ENCODE results near the gene CACYBP. TPM values are rescaled to one million over a fixed set of nuclear protein-coding genes. Genes with fewer than 3 reads are reported as not detected.
A peak's percentile ranks its signal among the peaks of the same experiment; 100 is the strongest.

CACYBP gene
- total RNA-seq, 4 donors from 2014 or later: 65.9 to 104 (median 83.4) TPM

DNA sequence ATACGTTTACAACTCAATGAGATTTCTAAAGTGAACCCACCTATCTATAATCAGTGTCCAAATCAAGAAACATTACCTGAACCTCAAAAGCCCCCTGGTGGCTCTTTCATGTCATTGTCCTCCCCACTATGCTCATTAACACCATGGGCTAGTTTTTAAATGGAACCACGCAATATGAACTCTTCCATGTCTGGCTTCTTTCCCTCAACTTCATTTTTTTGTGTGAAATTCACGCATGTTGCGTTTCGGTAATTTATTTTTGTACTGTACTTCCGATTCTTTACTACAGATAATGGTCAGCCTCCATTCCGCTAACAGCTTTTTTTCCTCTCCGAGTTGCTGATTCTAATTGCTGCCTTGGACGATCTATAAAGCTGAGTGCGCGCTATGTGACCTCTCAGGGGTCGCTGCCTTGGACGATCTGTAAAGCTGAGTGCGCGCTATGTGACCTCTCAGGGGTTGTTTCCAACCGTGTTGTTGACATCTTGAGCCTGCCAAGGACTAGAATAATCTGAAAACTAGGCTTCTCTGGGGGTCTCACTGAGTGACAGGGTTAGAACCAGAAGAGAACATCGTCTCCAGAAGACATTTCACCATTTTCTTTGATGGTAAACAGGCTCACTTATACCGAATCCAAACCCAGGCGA, 1.1 kb upstream of the CACYBP start:
- no peaks in the 10 kb centered on the region for H3K27me3 ChIP-seq
- intact Hi-C loops (cut with DNase I; ENCODE audit: low total_unique reads): no loop called here
- peak overlapping the region; percentile 60 to 95 for H3K4me3 ChIP-seq
- peaks cover 0 to 7% of the 10 kb centered on the region in 2 donors for H3K4me1 ChIP-seq
- TF ChIP-seq, protein P1, sequence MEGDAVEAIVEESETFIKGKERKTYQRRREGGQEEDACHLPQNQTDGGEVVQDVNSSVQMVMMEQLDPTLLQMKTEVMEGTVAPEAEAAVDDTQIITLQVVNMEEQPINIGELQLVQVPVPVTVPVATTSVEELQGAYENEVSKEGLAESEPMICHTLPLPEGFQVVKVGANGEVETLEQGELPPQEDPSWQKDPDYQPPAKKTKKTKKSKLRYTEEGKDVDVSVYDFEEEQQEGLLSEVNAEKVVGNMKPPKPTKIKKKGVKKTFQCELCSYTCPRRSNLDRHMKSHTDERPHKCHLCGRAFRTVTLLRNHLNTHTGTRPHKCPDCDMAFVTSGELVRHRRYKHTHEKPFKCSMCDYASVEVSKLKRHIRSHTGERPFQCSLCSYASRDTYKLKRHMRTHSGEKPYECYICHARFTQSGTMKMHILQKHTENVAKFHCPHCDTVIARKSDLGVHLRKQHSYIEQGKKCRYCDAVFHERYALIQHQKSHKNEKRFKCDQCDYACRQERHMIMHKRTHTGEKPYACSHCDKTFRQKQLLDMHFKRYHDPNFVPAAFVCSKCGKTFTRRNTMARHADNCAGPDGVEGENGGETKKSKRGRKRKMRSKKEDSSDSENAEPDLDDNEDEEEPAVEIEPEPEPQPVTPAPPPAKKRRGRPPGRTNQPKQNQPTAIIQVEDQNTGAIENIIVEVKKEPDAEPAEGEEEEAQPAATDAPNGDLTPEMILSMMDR (IDR thresholded peaks at IDR 0.05): peak; percentile 48 to 74 (median 62)
- TF ChIP-seq POLR2A (IDR thresholded peaks at IDR 0.05): no peak
- H3K9me3 ChIP-seq: no peaks in the 10 kb centered on the region
- DNase-seq: peak; percentile 25 to 43
- H3K36me3 ChIP-seq: no peaks in the 10 kb centered on the region
- H3K27ac ChIP-seq: peak overlapping the region; percentile 99 to 100

DNA sequence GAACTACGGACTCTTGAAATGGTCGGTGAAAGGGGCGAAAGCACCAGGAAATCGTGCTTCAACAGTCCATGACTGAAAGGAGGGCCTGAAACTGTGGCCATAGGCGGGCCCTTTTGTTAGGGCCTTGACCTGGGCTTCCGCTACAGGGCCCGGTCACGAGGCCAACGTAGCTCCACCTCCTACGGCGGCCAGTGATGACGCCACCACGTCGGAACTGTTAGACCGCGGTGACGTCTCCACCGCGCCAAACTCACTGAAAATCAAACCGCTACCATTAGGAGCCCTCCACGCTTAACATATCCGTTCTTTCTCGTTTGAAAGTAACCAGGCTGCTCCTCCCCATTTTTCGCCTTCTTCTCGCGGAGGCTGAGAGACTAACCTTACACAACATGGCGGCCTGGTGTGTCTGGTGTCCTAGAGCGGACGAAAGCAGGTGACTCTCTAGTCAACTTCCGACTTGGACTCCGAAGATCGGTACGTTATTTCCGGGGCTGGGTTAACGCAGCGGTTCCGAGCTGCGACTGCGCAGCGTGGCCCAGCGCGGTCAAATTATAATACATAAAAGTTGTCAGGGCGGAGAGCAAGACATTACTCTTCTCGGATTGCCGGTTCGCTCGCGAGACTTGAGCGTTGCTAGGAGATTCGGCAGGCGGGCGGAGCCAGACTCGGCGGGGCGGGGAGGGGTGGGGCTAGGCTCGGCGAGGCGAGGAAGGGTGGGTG, 371 bp upstream of the CACYBP start:
- intact Hi-C loops (cut with DNase I; ENCODE audit: low total_unique reads): no loop called here
- DNase-seq: peak; percentile 98
- Histone ChIP-seq H3K4me3 (peak overlapping the region; percentile 89 to 95), H3K27me3 (no peaks in the 10 kb centered on the region), H3K36me3 (no peaks in the 10 kb centered on the region), H3K9me3 (no peaks in the 10 kb centered on the region), H3K27ac (peak overlapping the region; percentile 99 to 100), H3K4me1 (peaks cover 0 to 7% of the 10 kb centered on the region in 2 donors)
- TF ChIP-seq, protein P1 (IDR thresholded peaks at IDR 0.05): no peak
- peak; percentile 89 to 92 for TF ChIP-seq POLR2A (IDR thresholded peaks at IDR 0.05)

DNA sequence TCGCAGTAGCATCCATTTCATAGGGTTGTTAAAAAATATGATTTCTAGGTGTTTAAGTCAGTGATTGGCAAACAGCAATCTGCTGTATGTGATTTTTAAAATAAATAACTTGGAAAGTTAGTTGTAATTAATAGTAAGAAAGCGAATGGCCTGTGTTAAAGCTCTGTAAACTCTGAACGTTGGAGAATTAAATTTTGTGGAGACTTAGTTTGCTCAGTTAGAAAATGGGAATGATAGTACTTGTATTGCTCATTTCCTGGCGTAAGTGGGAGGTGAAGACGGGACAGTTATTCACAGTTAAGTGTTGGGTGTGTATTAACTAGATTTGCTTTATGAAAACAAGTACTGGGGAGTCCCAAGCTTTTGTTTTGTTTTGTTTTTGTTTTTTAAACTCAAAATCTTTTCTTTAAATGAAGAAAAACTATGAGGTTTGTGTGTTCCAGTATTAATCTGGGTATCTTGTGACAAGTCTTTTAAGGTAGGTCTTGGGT, 995 bp downstream of the CACYBP start:
- peaks cover 0 to 7% of the 10 kb centered on the region in 2 donors for H3K4me1 ChIP-seq
- DNase-seq: no peak
- TF ChIP-seq, protein P1 (IDR thresholded peaks at IDR 0.05): no peak
- TF ChIP-seq POLR2A (IDR thresholded peaks at IDR 0.05): no peak
- intact Hi-C loops (cut with DNase I; ENCODE audit: low total_unique reads): no loop called here
- H3K36me3 ChIP-seq: no peaks in the 10 kb centered on the region
- no peaks in the 10 kb centered on the region for H3K9me3 ChIP-seq
- H3K4me3 ChIP-seq: peak overlapping the region; percentile 89 to 95
- peak overlapping the region; percentile 99 to 100 for H3K27ac ChIP-seq
- H3K27me3 ChIP-seq: no peaks in the 10 kb centered on the region

DNA sequence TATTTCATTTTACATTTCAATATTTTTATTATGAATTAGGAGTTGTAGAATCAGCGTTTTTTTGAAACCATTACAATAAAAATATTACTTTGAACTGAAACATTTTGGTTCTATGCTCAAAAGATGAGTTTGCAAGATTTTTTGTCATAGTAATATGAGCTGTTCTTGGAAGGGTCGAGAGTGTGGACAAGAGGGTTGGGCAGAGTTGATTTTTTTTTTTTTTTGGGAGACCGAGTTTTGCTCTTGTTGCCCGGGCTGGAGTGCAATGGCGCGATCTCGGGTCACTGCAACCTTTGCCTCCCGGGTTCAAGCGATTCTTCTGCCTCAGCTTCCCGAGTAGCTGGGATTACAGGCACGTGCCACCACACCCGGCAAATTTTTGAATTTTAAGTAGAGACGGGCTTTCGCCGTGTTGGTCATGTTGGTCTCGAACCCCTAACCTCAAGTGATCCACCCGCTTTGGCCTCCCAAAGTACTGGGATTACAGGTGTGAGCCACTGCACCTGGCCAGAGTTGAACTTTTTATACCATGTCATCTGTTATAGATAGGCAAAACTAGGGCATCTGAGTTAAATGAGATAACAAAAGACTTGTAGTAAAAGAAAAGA, 3.3 kb downstream of the CACYBP start:
- Histone ChIP-seq H3K27ac (no peak overlapping the region), H3K4me3 (no peak overlapping the region), H3K4me1 (peaks cover 0 to 7% of the 10 kb centered on the region in 2 donors), H3K9me3 (no peaks in the 10 kb centered on the region), H3K36me3 (no peaks in the 10 kb centered on the region), H3K27me3 (no peaks in the 10 kb centered on the region)
- intact Hi-C loops (cut with DNase I; ENCODE audit: low total_unique reads): no loop called here
- DNase-seq: no peak
- TF ChIP-seq, protein P1 (IDR thresholded peaks at IDR 0.05): no peak
- TF ChIP-seq POLR2A (IDR thresholded peaks at IDR 0.05): no peak

DNA sequence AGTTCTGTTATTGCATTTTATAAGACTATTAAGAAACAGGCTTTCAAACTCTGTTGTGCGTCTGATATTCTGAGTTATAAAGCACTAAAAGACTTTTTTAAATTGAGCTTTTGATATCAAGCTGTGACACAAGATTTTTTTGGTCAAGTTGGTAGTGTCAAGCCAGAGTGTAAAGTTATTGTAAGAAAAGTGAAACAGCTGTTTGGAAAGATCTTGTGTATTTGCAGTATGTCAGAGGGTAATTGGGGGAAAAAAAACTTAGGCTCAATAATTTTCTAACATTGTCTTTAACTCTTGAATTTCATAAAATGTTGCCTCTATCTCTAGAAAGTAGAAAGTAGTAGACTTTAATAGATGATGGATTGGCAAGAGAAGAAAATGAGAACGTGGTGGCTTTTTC, 3.8 kb downstream of the CACYBP start:
- no peak overlapping the region for H3K4me3 ChIP-seq
- TF ChIP-seq POLR2A (IDR thresholded peaks at IDR 0.05): no peak
- TF ChIP-seq, protein P1 (IDR thresholded peaks at IDR 0.05): no peak
- H3K36me3 ChIP-seq: no peaks in the 10 kb centered on the region
- H3K9me3 ChIP-seq: no peaks in the 10 kb centered on the region
- H3K27ac ChIP-seq: no peak overlapping the region
- no peak for DNase-seq
- no peaks in the 10 kb centered on the region for H3K27me3 ChIP-seq
- intact Hi-C loops (cut with DNase I; ENCODE audit: low total_unique reads): no loop called here
- peaks cover 0 to 7% of the 10 kb centered on the region in 2 donors for H3K4me1 ChIP-seq
